K562 (cell line): ENCODE results near the gene PPIC. TPM values are rescaled to one million over a fixed set of nuclear protein-coding genes. Genes with fewer than 3 reads are reported as not detected.

Experiments
- ATAC-seq: fragments of 200-7000 bp; cut with Tn5 transposase; 3 replicates; pipeline ENCODE4 v1.9.1; 2020; ENCODE audit warnings: moderate library complexity
- BruUV-seq: library from RNA; stranded (reverse); fragments of 400-500 nt; replicated peaks from 2 replicates; lab custom pipeline; 2021; lab: Mats Ljungman, UMichigan
- CTCF ChIA-PET: fragments of 300-600 bp; formaldehyde crosslinking; extraction: SDS; loops from one replicate; lab custom pipeline; 2021; ENCODE audit warnings: low intra/inter-chr PET ratio; lab: Yijun Ruan, JAX
- POLR2A ChIA-PET: fragments of 300-600, 350-650 bp; sonication (Branson Sonifier 250); formaldehyde crosslinking; extraction: SDS; loops from one replicate; lab custom pipeline; 2021; ENCODE audit warnings: antibody characterized with exemption, inconsistent platforms; lab: Yijun Ruan, JAX
- DNase-seq, 4 experiments: peaks; one replicate each; pipeline versions ENCODE4 v3.0.0 to v3.0.0-alpha.2; 2011 to 2018; ENCODE audit warnings: low spot score in 3 of 4, mixed read lengths in 3 of 4; ENCODE audit errors: extremely low read depth in 1 of 4
- FAIRE-seq: peaks from 2 replicates; lab custom pipeline; 2011; peaks lifted over from hg19 to GRCh38; lab: Jason Lieb, UNC
- H2AFZ ChIP-seq: 2 replicates; pipeline ENCODE4 v1.6.0; 2011; ENCODE audit warnings: low read depth, low read length, control low read depth, inconsistent platforms
- H3K27ac ChIP-seq: fragments of 200-600 bp; 3 replicates; pipeline ENCODE4 v1.8.0; 2011; ENCODE audit warnings: low read depth, mild to moderate bottlenecking, control low read depth, inconsistent platforms, low read length, moderate library complexity, mixed read lengths; ENCODE audit errors: extremely low read depth
- H3K27me3 ChIP-seq, 2 experiments: fragments of 300-600 bp in 1 of 2; 2 replicates in 1 of 2; 3 replicates in 1 of 2; pipeline versions ENCODE4 v1.6.0 to v1.8.0; 2011; ENCODE audit warnings: inconsistent platforms in 2 of 2, low read length in 2 of 2, mild to moderate bottlenecking in 1 of 2, mixed read lengths in 1 of 2, moderate library complexity in 1 of 2; ENCODE audit not compliant: control insufficient read depth in 2 of 2, insufficient read depth in 2 of 2
- H3K36me3 ChIP-seq: fragments of 300-600 bp; 3 replicates; pipeline ENCODE4 v1.8.0; 2011; ENCODE audit warnings: mild to moderate bottlenecking, low read length, inconsistent platforms; ENCODE audit not compliant: control insufficient read depth, insufficient read depth
- H3K4me1 ChIP-seq, 2 experiments: fragments of 200-600 bp in 1 of 2; replicated peaks in 1 of 2; 2 replicates in 1 of 2; 3 replicates in 1 of 2; pipeline versions ENCODE4 v1.5.1 to v1.8.0; 2011; ENCODE audit warnings: inconsistent platforms in 2 of 2, low read length in 2 of 2, mild to moderate bottlenecking in 1 of 2, mixed read lengths in 1 of 2, moderate library complexity in 1 of 2; ENCODE audit not compliant: control insufficient read depth in 2 of 2, insufficient read depth in 2 of 2
- H3K4me2 ChIP-seq: 2 replicates; pipeline ENCODE4 v1.6.1; 2011; ENCODE audit warnings: low read length, control low read depth, inconsistent platforms, mixed read lengths; ENCODE audit not compliant: insufficient read depth
- H3K4me3 ChIP-seq: fragments of 200-600 bp; sonication (generic), shearing (Covaris generic); 2 replicates; pipeline ENCODE4 v1.5.1; 2016; ENCODE audit warnings: control low read depth, inconsistent platforms
- H3K79me2 ChIP-seq: fragments of 200-600 bp; 3 replicates; pipeline ENCODE4 v1.8.0; 2011; ENCODE audit warnings: low read length, inconsistent platforms; ENCODE audit not compliant: control insufficient read depth, insufficient read depth
- H3K9ac ChIP-seq, 2 experiments: 2 replicates each; pipeline versions ENCODE4 v1.6.0 to v1.6.1; 2011; ENCODE audit warnings: low read depth in 2 of 2, low read length in 2 of 2, control low read depth in 1 of 2, inconsistent platforms in 1 of 2, mild to moderate bottlenecking in 1 of 2, mixed read lengths in 1 of 2; ENCODE audit not compliant: insufficient read depth in 1 of 2
- H3K9me1 ChIP-seq: one replicate; pipeline ENCODE4 v1.6.0; 2011; ENCODE audit warnings: inconsistent platforms, mild to moderate bottlenecking, low read length, moderate library complexity; ENCODE audit not compliant: control insufficient read depth, insufficient read depth
- H3K9me3 ChIP-seq: replicated peaks from 2 replicates; pipeline ENCODE4 v1.5.1; 2011; ENCODE audit warnings: low read depth, low read length, inconsistent platforms; ENCODE audit not compliant: control insufficient read depth, insufficient read depth
- H4K20me1 ChIP-seq: replicated peaks from 2 replicates; pipeline ENCODE4 v1.6.1; 2011; ENCODE audit warnings: low read length, inconsistent platforms, mixed read lengths; ENCODE audit not compliant: control insufficient read depth, insufficient read depth
- CBX5 ChIP-seq: IDR thresholded peaks from 2 replicates; pipeline ENCODE4 v1.6.1; 2014; ENCODE audit warnings: low read depth, borderline replicate concordance
- CCAR2 ChIP-seq: fragments of 200-400 bp; formaldehyde crosslinking; IDR thresholded peaks from 2 replicates; pipeline ENCODE4 v1.6.1; 2017; ENCODE audit warnings: mild to moderate bottlenecking, low read depth, low read length
- CCNT2 ChIP-seq: IDR thresholded peaks from 2 replicates; pipeline ENCODE4 v1.6.1; 2011; ENCODE audit warnings: borderline replicate concordance, low read depth, mild to moderate bottlenecking, moderate library complexity, mixed read lengths, low read length; ENCODE audit not compliant: insufficient read length; ENCODE audit errors: extremely low read depth
- DIDO1 ChIP-seq: fragments of 450-650 bp; IDR thresholded peaks from 2 replicates; pipeline ENCODE4 v1.6.1; 2016; ENCODE audit warnings: low read depth, missing biosample characterization, missing genetic modification characterization
- ESRRA ChIP-seq: fragments of 450-650 bp; IDR thresholded peaks from 2 replicates; pipeline ENCODE4 v1.6.1; 2014; ENCODE audit warnings: low read depth, mild to moderate bottlenecking, moderate library complexity, borderline replicate concordance
- NFE2 ChIP-seq: IDR thresholded peaks from 2 replicates; pipeline ENCODE4 v1.6.1; 2014; ENCODE audit warnings: antibody characterized with exemption, low read depth
- PHB ChIP-seq: fragments of 250-450 bp; sonication (Bioruptor Pico); IDR thresholded peaks from 2 replicates; pipeline ENCODE4 v1.5.0; 2021
- POLR2AphosphoS2 ChIP-seq: IDR thresholded peaks from 2 replicates; pipeline ENCODE4 v1.6.1; 2012; ENCODE audit warnings: low read length, improper control_type of control experiment
- PTBP1 ChIP-seq: fragments of 200-400 bp; formaldehyde crosslinking; IDR thresholded peaks from 2 replicates; pipeline ENCODE4 v1.6.1; 2017; ENCODE audit warnings: low read depth, low read length
- SLC30A9 ChIP-seq: fragments of 250-450 bp; sonication (Bioruptor Pico); IDR thresholded peaks from 2 replicates; pipeline ENCODE4 v1.8.0; 2022; ENCODE audit warnings: mild to moderate bottlenecking, moderate library complexity
- ZNF445 ChIP-seq: fragments of 250-450 bp; sonication (Bioruptor Pico); IDR thresholded peaks from 2 replicates; pipeline ENCODE4 v1.4.0; 2020; ENCODE audit warnings: low read depth, mild to moderate bottlenecking, moderate library complexity
- WGBS: fragments of 100-300 bp; shearing (Covaris generic); methylation state at CpG from one replicate; pipeline ENCODE4 v1.1.6; 2016; ENCODE audit warnings: low coverage, mixed read lengths; ENCODE audit not compliant: insufficient coverage; ENCODE audit errors: missing lambda C conversion rate; 5-methylcytosine and 5-hydroxymethylcytosine counted together
- in situ Hi-C: fragments of 300-500 bp; cut with MboI; formaldehyde crosslinking; loops from 4 replicates; pipeline ENCODE4 v1.15.0; 2018; ENCODE audit warnings: inconsistent platforms, mixed read lengths
- intact Hi-C: fragments of 100-400 bp; cut with micrococcal nuclease; formaldehyde crosslinking; loops from 2 replicates; pipeline ENCODE4 v1.14.2; 2022
- polyA plus RNA-seq, 8 experiments: library from polyadenylated mRNA; depleted of rRNA in 4 of 8; stranded (reverse) in 5 of 8; unstranded in 3 of 8; fragments of >200 nt; fragmentation: Nextera tagmentation in 2 of 8; fragmentation: Illumina TruSeq in 1 of 8; extraction: Ambion mirVana in 2 of 8; extraction: Trizol in 1 of 8; gene quantifications; 2 replicates each; pipeline versions ENCODE4 v1.2.1 to v1.2.3, GENCODE V29; 2011 to 2014; ENCODE audit warnings: inconsistent platforms in 1 of 8, missing spikeins in 1 of 8
- total RNA-seq, 7 experiments: library from RNA; depleted of rRNA in 6 of 7; stranded (reverse); fragments of >200 nt in 6 of 7; fragmentation: Illumina TruSeq in 2 of 7; extraction: Trizol in 2 of 7; gene quantifications; 2 replicates each; pipeline versions ENCODE4 v1.2.1 to v1.2.3, GENCODE V29; 2011 to 2021; ENCODE audit warnings: low replicate concordance in 1 of 7

Gene PPIC
- total and polyA plus RNA-seq, 9 of the 15 experiments (the other 6 are each of a cell fraction or from before 2014, with no cell fraction given) = 1.3 to 4.5 (median 2.8) TPM

DNA sequence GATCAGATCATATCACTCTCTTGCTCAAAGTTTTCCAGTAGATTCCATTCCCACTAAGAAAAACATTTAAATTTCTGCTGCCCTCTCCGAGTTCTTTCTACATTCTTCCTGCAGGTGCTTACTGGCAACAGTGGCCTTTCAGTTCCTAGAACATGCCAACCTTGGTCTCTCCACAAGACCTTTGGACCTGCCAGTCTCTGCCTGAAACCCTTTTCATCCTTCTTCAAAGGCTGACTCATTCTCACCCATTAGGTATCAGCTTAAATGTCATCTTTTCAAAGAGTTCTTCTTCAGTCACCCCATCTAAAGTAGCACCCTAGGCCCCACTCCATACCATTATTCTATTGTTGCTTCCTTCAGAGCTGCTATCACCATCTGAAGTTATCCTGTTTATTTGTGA is 21.8 kb downstream of the PPIC start:
- no peaks in the 10 kb centered on the region for H3K36me3 ChIP-seq
- H2AFZ ChIP-seq = no peak overlapping the region
- no TSS peak for BruUV-seq
- ChIA-PET CTCF (no interaction called here), POLR2A (no interaction called here)
- H4K20me1 ChIP-seq = no peaks in the 10 kb centered on the region; the same call in 1 of the 2 replicates
- 0% methylated on average over 1 of the region's 1 CpG for WGBS
- ATAC-seq (no peak), DNase-seq (no peak), FAIRE-seq (no peak)
- no peaks in the 10 kb centered on the region for H3K9me3 ChIP-seq
- H3K4me2 ChIP-seq = no peak overlapping the region
- H3K4me3 ChIP-seq = no peak overlapping the region
- no peaks in the 10 kb centered on the region for H3K9me1 ChIP-seq
- H3K27ac ChIP-seq = no peak overlapping the region
- TF ChIP-seq PHB (CRISPR knock-in tag) (no peak), PTBP1 (no peak), CBX5 (no peak), SLC30A9 (CRISPR knock-in tag) (no peak), POLR2AphosphoS2 (no peak), CCNT2 (no peak), CCAR2 (no peak), ZNF445 (CRISPR knock-in tag) (no peak), NFE2 (no peak), DIDO1 (tag) (no peak), ESRRA (no peak)
- no peaks in the 10 kb centered on the region for H3K4me1 ChIP-seq
- H3K9ac ChIP-seq = no peak overlapping the region
- intact Hi-C loops (no loop called here), in situ Hi-C loops (no loop called here)
- no peaks in the 10 kb centered on the region for H3K79me2 ChIP-seq
- peaks cover 0 to 4% of the 10 kb centered on the region in 2 experiments; a peak in 1 of 5 replicates for H3K27me3 ChIP-seq
